Retinal pigment epithelial cell (primary cell): ENCODE data around the gene BRCA2.

ENCODE experiments used
- DNase-seq: peaks from one replicate; pipeline ENCODE4 v3.0.0-alpha.2; 2010; ENCODE audit warnings: low read depth
- H3K4me3 ChIP-seq: 2 replicates; pipeline ENCODE4 v1.5.1; 2011; ENCODE audit warnings: mild to moderate bottlenecking, low read length, control low read depth, moderate library complexity
- TF ChIP-seq, protein P1 (sequence below): conservative IDR thresholded peaks from 2 replicates; pipeline ENCODE4 v1.5.1; 2011; ENCODE audit warnings: low read depth, low read length, control low read depth, inconsistent platforms

Gene BRCA2

DNA sequence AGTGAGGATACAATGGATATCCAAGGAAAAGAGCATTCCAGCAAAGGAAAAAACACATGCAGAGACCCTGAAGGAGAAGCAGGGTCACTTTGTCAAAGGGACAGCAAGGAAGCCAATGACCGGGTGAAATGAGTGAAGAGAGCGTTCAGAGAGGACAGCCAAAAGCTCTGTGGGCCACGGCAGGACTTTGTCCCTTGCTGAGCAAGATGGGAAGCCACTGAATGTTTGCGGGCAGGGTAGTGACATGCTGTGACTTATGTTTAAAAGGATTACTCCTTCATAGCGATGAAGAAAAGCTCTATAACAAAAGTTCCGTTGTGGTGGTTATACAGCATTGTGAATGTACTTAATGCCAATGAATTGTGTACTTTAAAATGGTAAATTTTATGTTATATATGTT, 16.6 kb upstream of the BRCA2 start:
- TF ChIP-seq, protein P1, sequence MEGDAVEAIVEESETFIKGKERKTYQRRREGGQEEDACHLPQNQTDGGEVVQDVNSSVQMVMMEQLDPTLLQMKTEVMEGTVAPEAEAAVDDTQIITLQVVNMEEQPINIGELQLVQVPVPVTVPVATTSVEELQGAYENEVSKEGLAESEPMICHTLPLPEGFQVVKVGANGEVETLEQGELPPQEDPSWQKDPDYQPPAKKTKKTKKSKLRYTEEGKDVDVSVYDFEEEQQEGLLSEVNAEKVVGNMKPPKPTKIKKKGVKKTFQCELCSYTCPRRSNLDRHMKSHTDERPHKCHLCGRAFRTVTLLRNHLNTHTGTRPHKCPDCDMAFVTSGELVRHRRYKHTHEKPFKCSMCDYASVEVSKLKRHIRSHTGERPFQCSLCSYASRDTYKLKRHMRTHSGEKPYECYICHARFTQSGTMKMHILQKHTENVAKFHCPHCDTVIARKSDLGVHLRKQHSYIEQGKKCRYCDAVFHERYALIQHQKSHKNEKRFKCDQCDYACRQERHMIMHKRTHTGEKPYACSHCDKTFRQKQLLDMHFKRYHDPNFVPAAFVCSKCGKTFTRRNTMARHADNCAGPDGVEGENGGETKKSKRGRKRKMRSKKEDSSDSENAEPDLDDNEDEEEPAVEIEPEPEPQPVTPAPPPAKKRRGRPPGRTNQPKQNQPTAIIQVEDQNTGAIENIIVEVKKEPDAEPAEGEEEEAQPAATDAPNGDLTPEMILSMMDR: no peak
- no peak overlapping the region for H3K4me3 ChIP-seq
- no peak for DNase-seq

DNA sequence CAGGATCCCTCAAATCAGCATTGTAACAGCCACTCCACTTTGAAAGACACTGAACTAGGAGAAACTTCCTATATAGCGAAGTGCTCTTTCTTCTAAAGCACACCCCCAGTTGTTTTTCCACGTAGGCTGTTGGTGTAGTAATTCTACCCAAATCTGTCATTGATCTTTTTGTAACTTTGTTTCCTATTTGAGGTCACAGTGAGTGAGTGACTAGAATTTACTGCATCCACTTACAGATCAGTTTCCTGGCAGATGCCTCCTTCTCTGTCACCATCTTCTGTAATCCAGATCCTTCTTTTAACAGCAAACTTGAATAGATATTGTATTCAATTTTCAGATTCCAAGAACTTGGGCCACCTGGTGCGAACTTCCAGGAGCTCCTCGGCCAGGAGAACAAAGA, 15.4 kb upstream of the BRCA2 start:
- no peak for DNase-seq
- no peak overlapping the region for H3K4me3 ChIP-seq
- TF ChIP-seq, protein P1: no peak

DNA sequence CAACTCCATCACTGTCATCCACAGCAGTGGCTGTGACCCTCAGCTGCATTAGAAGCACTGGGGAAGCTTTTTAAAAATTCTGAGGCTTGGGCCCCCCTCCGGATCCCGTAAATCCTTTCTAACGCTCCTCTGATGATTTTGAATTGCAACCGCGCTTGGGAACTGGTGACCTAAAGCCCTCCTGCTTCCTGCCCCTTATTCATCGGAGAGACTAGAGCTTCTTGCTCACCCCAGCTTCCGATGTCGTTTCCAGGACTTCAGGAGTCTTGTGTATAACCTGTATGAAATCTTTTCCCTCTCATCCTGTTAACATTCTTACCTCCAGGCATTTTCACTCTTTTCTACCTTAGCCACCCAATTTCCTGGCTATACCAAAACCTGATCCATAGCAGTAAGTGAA, 14.9 kb upstream of the BRCA2 start:
- no peak overlapping the region for H3K4me3 ChIP-seq
- no peak for DNase-seq
- TF ChIP-seq, protein P1: no peak

DNA sequence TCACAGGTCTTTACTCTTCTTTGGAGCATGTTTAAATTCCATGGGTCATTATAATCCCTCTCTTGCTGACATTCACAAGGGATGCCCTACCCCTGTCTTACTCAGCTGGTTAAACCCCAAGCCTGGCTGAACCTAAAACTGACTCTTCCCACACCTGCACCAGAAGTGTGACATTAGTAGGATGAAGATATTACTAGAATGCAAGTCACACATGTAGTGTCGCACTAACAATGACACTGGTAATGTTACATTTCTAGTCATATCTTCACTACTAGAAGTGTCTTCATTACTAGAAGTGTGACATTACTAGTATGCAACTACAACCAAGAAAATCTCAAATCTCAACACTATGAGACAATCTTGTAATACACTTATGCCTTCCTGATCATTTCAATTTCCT, 14.4 kb upstream of the BRCA2 start:
- DNase-seq: no peak
- TF ChIP-seq, protein P1: no peak
- H3K4me3 ChIP-seq: no peak overlapping the region

DNA sequence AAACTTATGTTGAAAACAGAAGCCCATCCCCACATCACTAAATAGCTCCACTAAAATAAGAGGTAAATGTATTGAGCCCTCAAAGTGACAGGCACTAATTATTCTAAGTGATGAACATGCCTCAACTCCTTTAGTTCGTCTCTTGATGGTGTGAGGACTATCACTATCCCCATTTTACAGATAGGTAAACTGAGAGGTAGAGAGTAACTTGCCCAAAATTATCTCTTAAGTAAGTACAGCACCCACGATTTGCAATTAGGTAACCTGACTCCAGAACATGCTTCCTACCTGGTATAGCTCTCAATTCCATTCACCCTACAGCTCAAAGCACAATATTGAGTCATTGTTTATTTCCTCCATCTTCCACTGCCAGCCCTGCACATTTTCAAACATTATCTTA, 12.8 kb upstream of the BRCA2 start:
- TF ChIP-seq, protein P1: no peak
- no peak for DNase-seq
- H3K4me3 ChIP-seq: no peak overlapping the region

DNA sequence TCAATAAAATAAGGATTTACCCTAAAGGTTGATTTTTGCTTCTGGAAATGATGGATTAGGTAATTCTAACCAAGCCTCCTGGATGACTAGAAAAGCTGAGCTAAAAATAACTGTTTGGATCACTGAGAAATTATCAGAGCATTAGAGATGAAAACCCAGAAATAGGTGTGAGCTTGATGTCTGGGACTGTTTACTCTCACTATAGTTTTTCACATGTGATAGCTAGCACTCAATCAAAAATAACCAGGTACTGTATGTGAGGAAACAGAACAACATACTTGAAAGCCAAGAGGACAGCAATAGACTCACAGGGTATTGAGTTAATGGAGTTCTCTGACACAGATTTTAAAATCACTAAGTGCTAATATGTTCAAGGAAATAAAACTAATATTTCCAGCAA, 9.7 kb upstream of the BRCA2 start:
- H3K4me3 ChIP-seq: no peak overlapping the region
- TF ChIP-seq, protein P1: no peak
- no peak for DNase-seq

DNA sequence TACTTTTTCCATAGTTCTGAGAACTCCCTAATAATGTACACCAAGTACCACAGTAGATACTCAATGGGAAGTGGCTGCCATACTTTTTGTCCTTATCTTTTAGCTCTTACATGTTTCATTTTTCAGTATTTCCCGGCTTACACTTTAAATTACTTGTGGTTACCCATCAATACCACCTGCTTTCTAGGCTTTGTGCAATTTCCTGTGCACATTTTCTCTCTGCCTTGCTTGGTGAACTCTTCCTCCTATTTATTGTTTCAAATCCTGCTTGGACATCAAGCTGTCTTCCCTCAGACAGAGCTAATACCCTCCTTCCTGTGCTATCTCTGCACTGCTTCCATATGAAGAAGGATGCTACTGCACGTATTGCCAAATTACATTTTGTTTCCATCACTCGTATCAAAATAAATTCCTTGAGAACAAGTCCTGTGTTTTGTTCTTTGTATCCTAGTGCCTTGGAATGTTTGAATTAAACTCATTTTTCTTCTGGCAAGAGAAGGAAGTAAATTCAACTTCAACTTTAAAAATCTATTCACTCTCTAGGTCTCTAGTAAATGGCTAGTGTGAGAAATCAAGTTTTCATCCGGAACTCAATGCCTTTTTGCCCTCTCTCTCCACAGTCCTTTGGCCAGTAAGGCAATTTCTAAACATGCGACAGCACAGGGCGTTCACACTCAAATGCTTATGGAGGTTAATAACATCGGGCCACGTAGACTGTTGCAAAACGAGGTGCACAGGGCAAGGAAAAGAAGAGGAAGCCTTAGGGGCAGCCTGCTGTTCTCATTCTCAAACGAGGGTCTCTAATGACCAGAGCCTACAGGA, 5.8 kb upstream of the BRCA2 start:
- TF ChIP-seq, protein P1: no peak
- no peak for DNase-seq
- H3K4me3 ChIP-seq: no peak overlapping the region
